GM18870 (cell line): ENCODE data around the gene REEP2.
"Not testable (repeated sequence)": the region's sequence is repeated elsewhere in the genome, so short reads cannot be mapped to it uniquely, and the experiment has no call there.

ENCODE experiments used
- ATAC-seq: cut with Tn5 transposase; IDR thresholded peaks from one replicate; pipeline ENCODE4 v1.9.1; 2021; ENCODE audit warnings: moderate library complexity; ENCODE audit not compliant: unreplicated experiment

REEP2 gene

GRCh38 chr5:138466125-138466899 is 27.5 kb downstream of the REEP2 start:
- no peak for ATAC-seq

DNA sequence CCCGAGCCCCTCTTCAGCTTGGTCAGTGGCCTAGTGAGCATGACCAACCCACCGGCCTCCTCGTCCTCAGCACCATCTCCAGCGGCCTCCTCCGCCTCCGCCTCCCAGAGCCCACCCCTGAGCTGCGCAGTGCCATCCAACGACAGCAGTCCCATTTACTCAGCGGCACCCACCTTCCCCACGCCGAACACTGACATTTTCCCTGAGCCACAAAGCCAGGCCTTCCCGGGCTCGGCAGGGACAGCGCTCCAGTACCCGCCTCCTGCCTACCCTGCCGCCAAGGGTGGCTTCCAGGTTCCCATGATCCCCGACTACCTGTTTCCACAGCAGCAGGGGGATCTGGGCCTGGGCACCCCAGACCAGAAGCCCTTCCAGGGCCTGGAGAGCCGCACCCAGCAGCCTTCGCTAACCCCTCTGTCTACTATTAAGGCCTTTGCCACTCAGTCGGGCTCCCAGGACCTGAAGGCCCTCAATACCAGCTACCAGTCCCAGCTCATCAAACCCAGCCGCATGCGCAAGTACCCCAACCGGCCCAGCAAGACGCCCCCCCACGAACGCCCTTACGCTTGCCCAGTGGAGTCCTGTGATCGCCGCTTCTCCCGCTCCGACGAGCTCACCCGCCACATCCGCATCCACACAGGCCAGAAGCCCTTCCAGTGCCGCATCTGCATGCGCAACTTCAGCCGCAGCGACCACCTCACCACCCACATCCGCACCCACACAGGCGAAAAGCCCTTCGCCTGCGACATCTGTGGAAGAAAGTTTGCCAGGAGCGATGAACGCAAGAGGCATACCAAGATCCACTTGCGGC is 28.2 kb downstream of the REEP2 start:
- no peak for ATAC-seq

DNA sequence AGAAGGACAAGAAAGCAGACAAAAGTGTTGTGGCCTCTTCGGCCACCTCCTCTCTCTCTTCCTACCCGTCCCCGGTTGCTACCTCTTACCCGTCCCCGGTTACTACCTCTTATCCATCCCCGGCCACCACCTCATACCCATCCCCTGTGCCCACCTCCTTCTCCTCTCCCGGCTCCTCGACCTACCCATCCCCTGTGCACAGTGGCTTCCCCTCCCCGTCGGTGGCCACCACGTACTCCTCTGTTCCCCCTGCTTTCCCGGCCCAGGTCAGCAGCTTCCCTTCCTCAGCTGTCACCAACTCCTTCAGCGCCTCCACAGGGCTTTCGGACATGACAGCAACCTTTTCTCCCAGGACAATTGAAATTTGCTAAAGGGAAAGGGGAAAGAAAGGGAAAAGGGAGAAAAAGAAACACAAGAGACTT is 28.9 kb downstream of the REEP2 start:
- no peak for ATAC-seq

DNA sequence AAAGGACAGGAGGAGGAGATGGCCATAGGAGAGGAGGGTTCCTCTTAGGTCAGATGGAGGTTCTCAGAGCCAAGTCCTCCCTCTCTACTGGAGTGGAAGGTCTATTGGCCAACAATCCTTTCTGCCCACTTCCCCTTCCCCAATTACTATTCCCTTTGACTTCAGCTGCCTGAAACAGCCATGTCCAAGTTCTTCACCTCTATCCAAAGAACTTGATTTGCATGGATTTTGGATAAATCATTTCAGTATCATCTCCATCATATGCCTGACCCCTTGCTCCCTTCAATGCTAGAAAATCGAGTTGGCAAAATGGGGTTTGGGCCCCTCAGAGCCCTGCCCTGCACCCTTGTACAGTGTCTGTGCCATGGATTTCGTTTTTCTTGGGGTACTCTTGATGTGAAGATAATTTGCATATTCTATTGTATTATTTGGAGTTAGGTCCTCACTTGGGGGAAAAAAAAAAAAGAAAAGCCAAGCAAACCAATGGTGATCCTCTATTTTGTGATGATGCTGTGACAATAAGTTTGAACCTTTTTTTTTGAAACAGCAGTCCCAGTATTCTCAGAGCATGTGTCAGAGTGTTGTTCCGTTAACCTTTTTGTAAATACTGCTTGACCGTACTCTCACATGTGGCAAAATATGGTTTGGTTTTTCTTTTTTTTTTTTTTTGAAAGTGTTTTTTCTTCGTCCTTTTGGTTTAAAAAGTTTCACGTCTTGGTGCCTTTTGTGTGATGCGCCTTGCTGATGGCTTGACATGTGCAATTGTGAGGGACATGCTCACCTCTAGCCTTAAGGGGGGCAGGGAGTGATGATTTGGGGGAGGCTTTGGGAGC is 29.5 kb downstream of the REEP2 start:
- ATAC-seq, result no peak

DNA sequence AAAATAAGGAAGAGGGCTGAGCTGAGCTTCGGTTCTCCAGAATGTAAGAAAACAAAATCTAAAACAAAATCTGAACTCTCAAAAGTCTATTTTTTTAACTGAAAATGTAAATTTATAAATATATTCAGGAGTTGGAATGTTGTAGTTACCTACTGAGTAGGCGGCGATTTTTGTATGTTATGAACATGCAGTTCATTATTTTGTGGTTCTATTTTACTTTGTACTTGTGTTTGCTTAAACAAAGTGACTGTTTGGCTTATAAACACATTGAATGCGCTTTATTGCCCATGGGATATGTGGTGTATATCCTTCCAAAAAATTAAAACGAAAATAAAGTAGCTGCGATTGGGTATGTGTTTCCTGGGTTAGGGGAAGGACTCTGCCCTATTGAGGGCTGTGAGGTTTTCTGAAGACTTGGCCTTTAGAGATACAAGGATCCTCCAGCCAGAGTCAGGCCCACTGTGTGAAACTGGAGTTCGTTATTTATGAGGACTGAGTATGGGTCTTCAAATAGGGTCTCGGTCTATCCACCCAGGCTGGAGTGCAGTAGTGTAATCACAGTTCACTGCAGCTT is 30.2 kb downstream of the REEP2 start:
- ATAC-seq, result no peak

DNA sequence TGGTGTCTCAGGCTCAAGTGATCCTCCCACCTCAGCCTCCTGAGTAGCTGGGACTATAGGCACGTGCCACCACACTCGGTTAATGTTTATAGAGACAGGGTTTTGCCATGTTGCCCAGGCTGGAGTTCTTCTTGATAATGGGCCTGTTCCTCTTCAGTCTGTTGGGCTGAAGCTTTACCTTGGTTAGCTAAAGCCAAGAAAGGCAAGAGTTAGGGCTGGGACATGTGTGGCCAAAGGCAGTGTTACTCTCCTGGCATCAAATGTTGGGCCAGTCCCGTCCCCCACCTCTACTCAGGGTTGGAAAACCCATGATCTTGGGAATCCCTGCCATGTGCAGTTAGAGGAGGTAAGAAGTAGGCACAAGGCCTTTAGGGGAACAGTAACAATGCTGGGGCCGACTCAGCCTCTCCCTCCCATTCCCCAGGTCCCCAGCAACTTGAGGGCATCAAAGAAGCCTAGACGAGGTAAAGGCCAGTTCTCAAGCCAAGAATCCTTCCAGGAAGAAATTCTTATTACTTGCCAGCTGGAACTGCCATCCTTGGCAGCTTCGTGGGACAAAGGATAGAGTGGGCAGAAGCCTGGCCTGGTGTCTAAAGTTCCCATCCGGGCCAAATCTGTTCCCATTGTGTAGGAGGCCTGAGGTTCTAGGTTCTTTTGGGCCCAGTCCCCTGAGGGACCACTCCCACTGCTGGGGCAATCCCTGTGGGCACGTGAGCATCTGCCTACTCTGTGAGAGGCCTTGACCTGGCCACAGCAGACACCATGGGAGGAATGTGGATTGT is 30.9 kb downstream of the REEP2 start:
- ATAC-seq, result no peak

DNA sequence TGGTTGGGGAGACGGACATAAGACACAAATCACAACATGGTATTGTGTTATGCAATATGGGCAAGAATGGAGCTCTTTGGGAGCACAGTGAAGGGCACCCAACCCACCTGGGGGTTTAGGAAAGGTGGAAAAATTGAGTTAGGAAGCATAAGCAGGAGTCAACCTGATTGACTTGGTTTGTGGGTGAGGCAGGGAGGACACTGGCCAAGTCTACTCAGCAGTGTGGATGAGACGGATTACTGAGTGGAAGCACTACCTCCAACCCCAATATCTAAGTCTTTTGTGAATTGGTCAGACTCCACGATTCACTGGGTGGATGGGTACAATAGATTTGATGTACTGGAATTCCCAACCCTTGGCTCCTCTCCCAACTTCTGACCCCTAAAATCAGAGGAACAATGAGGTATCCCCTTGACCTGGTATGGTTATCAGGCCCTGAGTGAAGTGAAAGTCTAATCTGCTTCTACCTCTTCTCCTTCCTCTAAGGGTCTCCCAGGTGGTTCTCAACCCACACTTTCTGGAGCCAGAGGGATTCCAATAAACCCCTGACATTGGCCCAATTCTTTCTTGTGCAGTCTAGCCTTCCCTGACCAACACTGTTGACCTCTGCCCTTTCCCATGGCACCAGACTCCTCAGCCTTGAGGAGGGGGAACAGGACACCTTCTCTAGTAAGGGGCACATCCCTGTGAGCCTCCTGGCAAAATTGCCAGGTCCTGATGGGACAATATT is 31.6 kb downstream of the REEP2 start:
- ATAC-seq, result no peak

DNA sequence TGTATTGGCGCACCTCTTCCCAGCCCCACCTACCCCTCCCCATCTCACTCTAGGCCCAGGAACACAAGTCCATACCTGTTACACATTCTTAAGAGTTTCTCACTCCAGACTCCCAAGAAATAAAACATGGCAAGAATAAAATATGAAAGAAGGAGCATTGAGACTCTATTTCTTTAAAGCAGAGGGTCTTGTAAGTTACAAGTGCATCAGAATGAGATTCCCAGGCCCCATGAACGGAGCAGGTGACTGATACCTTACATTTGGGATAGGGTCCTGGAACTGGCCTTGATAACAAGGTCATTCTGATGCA is 32.1 kb downstream of the REEP2 start:
- no peak for ATAC-seq

- no peak for ATAC-seq
Measured at GRCh38 chr5:138472353-138472752, 33.5 kb downstream of the REEP2 start.

GRCh38 chr5:138473151-138473550 is 34.3 kb downstream of the REEP2 start:
- ATAC-seq, result not testable (repeated sequence)

DNA sequence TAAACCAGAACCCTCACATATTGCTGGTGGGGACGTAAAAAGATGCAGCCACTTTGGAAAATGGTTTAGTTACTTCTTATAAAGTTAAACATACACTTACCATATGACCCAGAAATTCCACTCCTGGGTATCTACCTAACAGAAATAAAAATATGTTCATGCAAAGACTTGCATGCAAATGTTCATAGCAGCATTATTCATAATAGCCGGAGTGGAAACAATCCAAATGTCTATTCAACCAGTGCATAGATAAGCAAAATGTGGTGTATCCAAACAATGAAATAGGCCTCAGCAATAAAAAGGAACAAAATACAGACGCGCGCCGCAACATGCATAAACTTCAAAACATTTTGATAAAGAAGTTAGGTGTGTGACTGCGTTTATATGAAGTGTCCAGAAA is 38.1 kb downstream of the REEP2 start:
- ATAC-seq, result no peak

DNA sequence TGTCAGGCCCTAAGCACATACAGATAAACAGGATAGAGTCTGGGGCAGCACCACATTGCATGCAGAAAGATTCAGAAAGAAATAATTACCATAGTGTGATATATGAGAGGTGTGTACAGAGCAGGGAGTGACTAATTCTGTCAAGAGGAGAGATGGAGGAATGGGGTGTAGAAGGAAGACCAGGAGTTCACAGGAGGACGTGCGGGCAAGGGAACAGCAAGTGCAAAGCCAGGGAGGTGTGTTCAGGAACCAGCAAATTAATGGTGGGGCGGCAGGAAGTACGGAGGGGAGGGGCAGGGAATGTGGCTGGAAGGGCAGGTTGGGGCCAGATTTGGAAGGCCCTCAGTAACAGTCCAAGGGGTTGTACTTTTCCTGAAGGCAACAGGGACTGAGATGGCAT is 43.8 kb downstream of the REEP2 start:
- ATAC-seq, result no peak

GRCh38 chr5:138488481-138488945 is 49.7 kb downstream of the REEP2 start:
- ATAC-seq, result no peak

GRCh38 chr5:138489683-138490061 is 50.8 kb downstream of the REEP2 start:
- ATAC-seq, result no peak

DNA sequence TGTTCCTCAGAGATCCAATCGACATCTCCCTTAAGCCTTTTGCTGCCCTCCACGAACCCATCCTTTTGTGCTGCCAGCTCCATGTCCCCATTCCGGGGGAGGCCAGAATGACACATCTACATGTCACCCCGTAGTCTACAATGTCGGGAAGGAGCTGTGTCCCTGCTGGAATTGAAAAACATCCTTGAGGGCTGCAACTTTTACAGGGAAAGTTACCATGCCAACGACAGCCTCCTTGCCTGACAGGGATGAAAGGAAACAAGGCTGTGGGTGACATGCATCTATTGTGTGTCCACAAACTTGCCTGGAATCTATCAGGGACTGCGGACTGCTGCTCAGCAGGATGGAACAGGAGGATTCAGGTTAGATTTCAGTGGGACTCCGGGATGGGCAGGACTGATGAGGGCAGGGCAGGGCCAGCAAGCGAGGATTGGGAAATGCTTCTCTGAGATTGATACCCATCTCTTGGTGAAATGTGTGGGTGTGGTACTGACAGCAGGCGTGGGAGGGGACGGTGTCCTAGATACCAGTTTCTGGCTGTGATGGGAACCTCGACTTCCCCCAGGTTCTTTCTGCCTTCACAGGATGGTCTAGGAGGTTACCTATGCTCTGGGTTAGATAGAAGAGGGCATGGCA is 51.9 kb downstream of the REEP2 start:
- no peak for ATAC-seq

DNA sequence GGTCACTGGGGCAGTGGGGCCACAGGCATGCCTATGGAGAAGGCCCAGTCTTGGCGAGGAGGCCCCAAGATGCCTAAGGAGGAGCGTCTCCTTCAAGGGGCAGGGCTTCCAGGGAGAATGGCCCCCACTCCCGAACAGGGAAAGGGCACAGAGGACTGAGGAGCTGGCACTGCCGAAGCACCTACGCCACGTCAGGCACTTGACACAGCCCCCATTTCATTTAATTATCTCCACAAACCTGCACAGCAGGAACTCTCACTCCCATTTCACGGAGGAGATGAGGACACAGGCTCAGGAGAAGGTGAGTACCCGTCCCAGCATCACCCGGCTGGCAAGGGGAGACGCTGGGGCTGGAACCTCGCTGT is 52.4 kb downstream of the REEP2 start:
- ATAC-seq, result no peak

DNA sequence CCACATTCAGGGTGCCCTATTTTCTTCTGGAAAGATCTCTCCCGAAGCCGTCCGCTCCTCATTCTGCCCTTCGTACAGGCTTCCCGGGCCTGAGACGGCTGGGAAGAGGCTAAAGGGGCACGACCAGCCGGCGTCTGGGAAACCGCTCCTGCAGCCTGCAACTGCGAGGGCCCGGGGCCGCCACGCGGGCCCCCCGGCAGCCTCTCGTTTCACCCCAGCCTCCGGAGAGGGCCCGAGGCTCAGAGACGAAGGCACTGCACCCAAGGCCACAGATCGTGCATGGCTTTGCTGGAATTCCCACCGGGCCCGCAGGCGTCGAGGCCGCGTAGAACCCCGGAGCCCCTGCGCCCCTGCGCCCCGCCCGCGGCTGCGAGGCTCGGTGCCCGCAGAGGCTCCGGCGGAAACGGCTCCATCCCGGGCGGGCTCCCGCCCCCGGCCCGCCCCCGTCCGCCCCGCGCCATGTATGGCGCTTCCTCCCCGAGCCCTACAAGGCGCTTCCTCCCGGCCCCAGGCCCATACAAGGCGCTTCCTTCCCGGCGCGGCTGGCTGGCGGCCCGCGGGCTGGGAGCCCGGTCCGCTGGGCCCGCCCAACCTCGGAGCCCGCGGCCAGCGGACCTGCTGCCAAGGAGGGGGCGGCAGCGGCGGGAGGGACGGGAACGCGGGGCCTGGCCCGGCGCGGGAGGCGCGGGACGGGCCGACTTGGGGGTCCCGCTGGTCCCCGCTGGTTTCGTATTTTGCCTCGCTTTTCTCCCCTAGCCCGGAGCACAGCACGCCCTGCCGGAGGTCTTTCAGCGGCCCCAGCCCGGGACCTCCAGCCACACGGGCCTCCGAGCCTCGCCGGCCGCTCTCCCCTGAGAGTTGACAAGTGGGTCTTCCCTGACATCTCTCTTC is 53.1 kb downstream of the REEP2 start:
- peak; percentile 76 for ATAC-seq

- ATAC-seq, result no peak
Measured at GRCh38 chr5:138492560-138493045, 53.7 kb downstream of the REEP2 start.
